Measurements from ENCODE around the gene IQSEC2.

Gene IQSEC2

GRCh38 chrX:53266914-53267313 lies 14.5 kb downstream of the IQSEC2 start:
- ATAC-seq = no peak

- no peak for ATAC-seq
Observed at GRCh38 chrX:53265771-53266574, 15.4 kb downstream of the IQSEC2 start.

GRCh38 chrX:53263597-53264094 lies 17.7 kb downstream of the IQSEC2 start:
- ATAC-seq = peak; percentile 90 to 94

GRCh38 chrX:53262918-53263394 lies 18.4 kb downstream of the IQSEC2 start:
- ATAC-seq = no peak

GRCh38 chrX:53262189-53262917 lies 19.0 kb downstream of the IQSEC2 start:
- no peak for ATAC-seq

GRCh38 chrX:53261355-53261972 lies 19.9 kb downstream of the IQSEC2 start:
- ATAC-seq = no peak

GRCh38 chrX:53260836-53261235 lies 20.5 kb downstream of the IQSEC2 start:
- no peak for ATAC-seq

GRCh38 chrX:53257670-53258423 lies 23.5 kb downstream of the IQSEC2 start:
- ATAC-seq = no peak

- no peak for ATAC-seq
Observed at GRCh38 chrX:53257166-53257565, 24.2 kb downstream of the IQSEC2 start.

GRCh38 chrX:53256446-53257041 lies 24.8 kb downstream of the IQSEC2 start:
- no peak for ATAC-seq

GRCh38 chrX:53255738-53256191 lies 25.6 kb downstream of the IQSEC2 start:
- ATAC-seq = no peak

GRCh38 chrX:53254570-53255461 lies 26.6 kb downstream of the IQSEC2 start:
- ATAC-seq = no peak

GRCh38 chrX:53253293-53254020 lies 27.9 kb downstream of the IQSEC2 start:
- no peak for ATAC-seq

GRCh38 chrX:53251307-53251706 lies 30.1 kb downstream of the IQSEC2 start:
- ATAC-seq = no peak

GRCh38 chrX:53250556-53250955 lies 30.8 kb downstream of the IQSEC2 start:
- ATAC-seq = no peak

- no peak for ATAC-seq
Observed at GRCh38 chrX:53249408-53250042, 31.9 kb downstream of the IQSEC2 start.

- no peak for ATAC-seq
Observed at GRCh38 chrX:53247928-53248327, 33.5 kb downstream of the IQSEC2 start.

- ATAC-seq = no peak
Observed at GRCh38 chrX:53246231-53246630, 35.2 kb downstream of the IQSEC2 start.

GRCh38 chrX:53244610-53245009 lies 36.8 kb downstream of the IQSEC2 start:
- no peak for ATAC-seq

- no peak for ATAC-seq
Observed at GRCh38 chrX:53242310-53242709, 39.1 kb downstream of the IQSEC2 start.

All from activated CD4-positive, CD25-positive, alpha-beta regulatory T cell treated with anti-CD3 and anti-CD28 coated beads, Interleukin-2, amount 50 U/mL, for 24 hours (primary cell).